Mammary epithelial cell (primary cell): ENCODE data around the gene SP1.

ENCODE experiments used
- CTCF ChIP-seq, 2 donors: IDR thresholded peaks in 1 of 2; conservative IDR thresholded peaks in 1 of 2; 2 replicates each; pipeline ENCODE4 v1.5.1; 2011 to 2012; ENCODE audit warnings: inconsistent platforms in 2 of 2, low read length in 2 of 2, mild to moderate bottlenecking in 2 of 2, control low read depth in 1 of 2, low read depth in 1 of 2; ENCODE audit not compliant: insufficient read depth in 1 of 2; ENCODE audit errors: extremely low read depth in 1 of 2
- EZH2 ChIP-seq: IDR thresholded peaks from 2 replicates; pipeline ENCODE4 v1.6.1; 2012; ENCODE audit warnings: low read length, inconsistent platforms, borderline replicate concordance

DNA sequence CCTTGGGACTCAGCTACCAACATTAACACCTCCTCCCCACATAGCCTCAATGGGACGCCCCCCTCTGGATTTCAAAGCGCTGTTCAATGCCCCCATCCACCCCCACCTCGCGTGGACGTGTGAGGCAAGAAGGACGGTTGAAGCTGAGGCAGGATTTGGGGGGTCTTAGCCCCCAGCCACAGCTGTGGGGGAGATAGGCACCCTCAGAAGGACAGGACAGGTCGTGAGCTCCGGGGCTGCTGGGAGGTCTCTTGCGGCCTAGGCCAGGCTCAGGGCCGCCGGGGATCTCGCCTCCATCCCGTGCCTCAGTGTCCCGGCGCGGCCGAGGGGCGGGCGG, 35.5 kb upstream of the SP1 start:
- TF ChIP-seq CTCF (conservative IDR thresholded peaks at IDR 0.05 in 1 of 2, IDR thresholded peaks at IDR 0.05 in 1 of 2; ENCODE audit: extremely low read depth in 1 of 2, insufficient read depth in 1 of 2, low read depth in 1 of 2, low read length in 2 of 2) (no peak), EZH2 (no peak)
